Mucosa of gallbladder (tissue), 1 donor: ENCODE measurements around the gene SP7. TPM values are rescaled to one million over a fixed set of nuclear protein-coding genes. Genes with fewer than 3 reads are reported as not detected.
"Not testable (repeated sequence)": the region's sequence is repeated elsewhere in the genome, so short reads cannot be mapped to it uniquely, and the experiment has no call there.

Experiments used
- DNase-seq: peaks from one replicate; pipeline ENCODE4 v3.0.0-alpha.2; 2020; ENCODE audit warnings: low spot score
- total RNA-seq: library from RNA; stranded (reverse); gene quantifications from one replicate; pipeline ENCODE4 v1.2.1, GENCODE V29; 2021
- donor health status: DM: no; HTN: no; CAD: no.

Gene SP7
- total RNA-seq, result not detected

- no peak for DNase-seq
Observed at GRCh38 chr12:53336181-53336681, at the start of gene SP7. TSS of gene SP7 (minus strand) at chr12:53336354. CDS start at chr12:53335646, 708 bp downstream.

- no peak for DNase-seq
Observed at GRCh38 chr12:53383258-53383657, 47.1 kb upstream of the SP7 start.

DNA sequence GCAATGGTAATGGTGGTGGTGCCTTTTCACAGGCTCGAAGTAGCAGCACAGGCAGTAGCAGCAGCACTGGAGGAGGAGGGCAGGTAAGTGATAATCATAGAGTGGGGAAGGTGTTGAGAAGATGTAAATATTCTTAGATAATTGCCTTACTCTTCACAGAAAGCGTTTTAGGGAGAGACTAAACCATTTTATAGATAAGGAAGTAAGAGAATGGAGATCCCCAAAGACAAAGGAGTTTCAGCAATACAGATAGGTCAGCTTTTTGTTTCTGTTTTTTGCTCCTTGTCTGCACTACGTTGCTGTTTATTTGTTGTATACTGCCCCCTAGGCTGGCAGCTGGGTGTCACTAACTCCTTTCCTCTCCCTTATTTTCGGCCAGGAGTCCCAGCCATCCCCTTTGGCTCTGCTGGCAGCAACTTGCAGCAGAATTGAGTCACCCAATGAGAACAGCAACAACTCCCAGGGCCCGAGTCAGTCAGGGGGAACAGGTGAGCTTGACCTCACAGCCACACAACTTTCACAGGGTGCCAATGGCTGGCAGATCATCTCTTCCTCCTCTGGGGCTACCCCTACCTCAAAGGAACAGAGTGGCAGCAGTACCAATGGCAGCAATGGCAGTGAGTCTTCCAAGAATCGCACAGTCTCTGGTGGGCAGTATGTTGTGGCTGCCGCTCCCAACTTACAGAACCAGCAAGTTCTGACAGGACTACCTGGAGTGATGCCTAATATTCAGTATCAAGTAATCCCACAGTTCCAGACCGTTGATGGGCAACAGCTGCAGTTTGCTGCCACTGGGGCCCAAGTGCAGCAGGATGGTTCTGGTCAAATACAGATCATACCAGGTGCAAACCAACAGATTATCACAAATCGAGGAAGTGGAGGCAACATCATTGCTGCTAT, 45.8 kb upstream of the SP7 start:
- DNase-seq, result peak; percentile 55

GRCh38 chr12:53380794-53381730, 44.9 kb upstream of the SP7 start:
- no peak for DNase-seq

DNA sequence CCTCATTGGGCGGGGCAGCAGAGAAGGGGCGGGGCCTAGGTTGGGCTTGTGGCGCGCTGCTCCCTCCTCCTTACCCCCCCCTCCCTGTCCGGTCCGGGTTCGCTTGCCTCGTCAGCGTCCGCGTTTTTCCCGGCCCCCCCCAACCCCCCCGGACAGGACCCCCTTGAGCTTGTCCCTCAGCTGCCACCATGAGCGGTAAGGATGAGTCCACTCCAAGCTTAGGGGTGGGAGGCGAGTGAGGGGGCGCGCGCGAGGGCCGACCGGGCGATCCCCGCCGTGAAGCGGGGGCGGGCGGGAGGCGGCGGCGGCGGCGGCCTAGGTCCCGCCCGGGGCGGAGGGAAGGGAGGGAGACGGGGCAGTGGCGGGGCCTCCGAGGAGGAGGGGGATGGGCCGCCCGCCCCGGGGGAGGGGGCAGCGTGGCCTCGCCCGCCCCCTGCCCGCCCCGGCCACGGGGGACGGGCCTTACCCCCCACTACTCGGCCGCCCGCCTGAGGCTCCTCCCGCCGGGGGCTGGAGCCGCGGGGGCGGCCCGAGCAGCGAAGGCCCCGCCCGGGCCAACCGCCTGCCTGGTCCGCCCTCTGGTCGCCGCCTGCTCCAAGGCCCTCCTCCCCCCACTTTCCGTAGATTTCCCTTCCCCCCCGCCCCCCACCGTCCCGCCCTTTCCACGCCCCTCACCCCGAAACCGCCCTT, 44.1 kb upstream of the SP7 start, which contains the start of gene SP1:
TSS of gene SP1 (plus strand) at position 73 of the 690 bp plus-strand sequence. CDS start at position 189, 116 bp downstream.
- DNase-seq, result peak; percentile 91

DNA sequence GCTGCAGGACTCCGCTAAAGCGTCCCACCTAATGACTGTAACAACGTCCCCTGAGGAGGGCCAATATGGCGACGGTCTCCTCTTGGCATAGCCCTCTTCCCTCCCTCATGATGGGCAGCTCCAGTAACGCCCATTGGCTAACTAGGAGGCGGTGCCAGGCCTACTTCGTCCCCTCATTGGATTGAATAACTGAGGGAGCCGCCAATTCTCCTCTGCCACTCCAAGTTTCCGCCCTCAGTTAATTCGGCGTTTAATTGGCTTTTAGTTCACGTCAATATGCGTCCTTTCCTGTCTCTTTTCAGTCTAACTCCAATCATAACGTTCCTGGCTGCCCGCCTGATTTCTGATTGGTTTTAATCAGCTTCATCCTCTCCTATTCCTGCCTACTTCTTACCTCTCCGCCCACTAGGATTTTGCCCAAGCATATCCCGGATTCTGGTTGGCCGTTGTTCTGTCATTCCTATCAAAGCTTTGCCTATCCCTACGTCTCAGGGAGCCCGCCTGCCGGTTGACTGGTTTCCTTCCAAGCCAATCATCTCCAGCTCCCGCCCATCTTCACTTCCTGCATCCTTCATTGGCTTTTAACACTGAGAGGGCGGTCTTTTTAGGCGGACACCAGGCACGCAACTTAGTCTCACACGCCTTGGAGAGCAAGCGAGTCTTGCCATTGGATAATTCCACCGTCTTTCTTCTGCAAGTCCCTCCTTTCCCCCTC, 43.4 kb upstream of the SP7 start:
- DNase-seq, result peak; percentile 100

DNA sequence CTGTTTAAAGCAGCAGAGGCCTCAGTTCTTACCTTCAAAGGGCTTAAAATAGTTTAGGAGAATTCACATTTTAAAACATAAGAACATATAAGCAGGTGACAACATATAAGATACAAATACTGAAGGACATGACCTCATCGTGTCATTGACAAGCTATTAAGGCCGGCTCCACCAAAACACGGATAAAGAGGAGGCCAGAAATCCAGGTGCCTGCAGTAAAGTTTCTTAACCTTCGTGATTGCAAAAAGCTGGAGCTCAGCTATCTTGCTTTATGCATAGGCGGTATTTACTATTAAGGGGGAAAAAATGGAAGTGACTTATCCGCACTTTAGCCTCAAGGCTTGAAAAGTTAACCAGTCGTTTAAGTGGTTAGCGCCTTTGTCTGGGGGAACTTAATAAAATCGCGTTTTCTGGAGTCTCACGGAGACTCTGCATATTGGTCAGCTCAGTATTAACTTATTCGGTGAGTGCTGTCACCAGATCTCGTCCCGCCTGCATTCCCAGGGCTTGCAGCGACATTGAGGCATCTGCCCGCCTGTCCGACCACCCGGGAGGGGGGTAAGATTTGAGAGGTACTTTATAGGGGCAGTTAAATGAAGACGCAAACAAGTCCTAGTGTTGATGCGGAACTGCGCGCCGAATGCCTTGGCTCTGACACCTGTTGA, 42.7 kb upstream of the SP7 start:
- DNase-seq, result no peak

GRCh38 chr12:53378222-53378621, 42.1 kb upstream of the SP7 start:
- DNase-seq, result no peak

GRCh38 chr12:53376747-53377146, 40.6 kb upstream of the SP7 start:
- DNase-seq, result no peak

DNA sequence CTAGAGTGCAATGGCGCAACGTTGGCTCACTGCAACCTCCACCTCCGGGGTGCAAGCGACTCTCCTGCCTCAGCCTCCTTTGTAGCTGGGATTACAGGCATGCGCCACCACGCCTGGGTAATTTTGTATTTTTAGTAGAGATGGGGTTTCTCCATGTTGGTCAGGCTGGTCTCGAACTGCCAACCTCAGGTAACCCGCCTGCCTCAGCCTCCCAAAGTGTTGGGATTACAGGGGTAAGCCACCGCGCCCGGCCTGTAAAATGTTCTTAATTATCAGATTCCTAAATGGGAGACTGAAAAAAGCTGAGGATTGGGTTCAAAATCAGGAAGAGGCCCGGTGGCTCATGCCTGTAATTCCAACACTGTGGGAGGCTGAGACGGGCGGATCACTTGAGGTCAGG, 38.1 kb upstream of the SP7 start:
- DNase-seq, result not testable (repeated sequence)

DNA sequence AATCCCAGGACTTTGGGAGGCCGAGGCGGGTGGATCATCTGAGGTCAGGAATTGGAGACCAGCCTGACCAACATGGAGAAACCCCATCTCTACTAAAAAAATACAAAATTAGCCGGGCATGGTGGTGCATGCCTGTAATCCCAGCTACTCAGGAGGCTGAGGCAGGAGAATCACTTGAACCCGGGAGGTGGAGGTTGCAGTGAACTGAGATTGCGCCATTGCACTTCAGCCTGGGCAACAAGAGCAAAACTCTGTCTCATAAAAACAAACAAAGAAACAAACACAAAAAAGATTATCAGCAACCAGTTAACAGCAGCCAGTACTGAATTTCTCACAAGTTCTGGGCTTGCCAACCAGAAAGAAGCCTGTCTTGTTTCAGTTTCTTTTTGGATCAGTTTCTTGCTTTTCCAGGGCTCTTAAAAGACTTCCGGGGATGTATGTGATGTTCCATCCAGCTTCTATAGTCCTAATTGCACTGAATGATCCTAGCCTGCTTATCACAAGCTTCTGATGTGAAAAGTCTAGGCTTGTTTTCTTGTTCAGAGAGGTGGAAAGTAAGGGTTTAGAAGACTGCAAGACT, 37.5 kb upstream of the SP7 start:
- DNase-seq, result not testable (repeated sequence)

- DNase-seq, result no peak
Observed at GRCh38 chr12:53365245-53365904, 29.2 kb upstream of the SP7 start.

DNA sequence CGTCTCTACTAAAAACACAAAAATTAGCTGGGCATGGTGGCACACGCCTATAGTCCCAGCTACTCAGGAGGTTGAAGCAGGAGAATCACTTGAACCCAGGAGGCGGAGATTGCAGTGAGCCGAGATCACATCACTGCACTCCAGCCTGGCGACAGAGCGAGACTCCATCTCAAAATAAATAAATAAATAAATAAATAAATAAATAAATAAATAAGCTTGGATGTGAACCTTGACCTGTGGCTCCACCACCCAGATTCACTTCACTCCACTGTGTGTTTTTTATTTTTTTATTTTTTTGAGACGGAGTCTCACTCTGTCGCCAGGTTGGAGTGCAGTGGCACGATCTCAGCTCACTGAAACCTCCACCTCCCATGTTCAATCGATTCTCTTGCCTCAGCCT, 25.5 kb upstream of the SP7 start:
- DNase-seq, result not testable (repeated sequence)

DNA sequence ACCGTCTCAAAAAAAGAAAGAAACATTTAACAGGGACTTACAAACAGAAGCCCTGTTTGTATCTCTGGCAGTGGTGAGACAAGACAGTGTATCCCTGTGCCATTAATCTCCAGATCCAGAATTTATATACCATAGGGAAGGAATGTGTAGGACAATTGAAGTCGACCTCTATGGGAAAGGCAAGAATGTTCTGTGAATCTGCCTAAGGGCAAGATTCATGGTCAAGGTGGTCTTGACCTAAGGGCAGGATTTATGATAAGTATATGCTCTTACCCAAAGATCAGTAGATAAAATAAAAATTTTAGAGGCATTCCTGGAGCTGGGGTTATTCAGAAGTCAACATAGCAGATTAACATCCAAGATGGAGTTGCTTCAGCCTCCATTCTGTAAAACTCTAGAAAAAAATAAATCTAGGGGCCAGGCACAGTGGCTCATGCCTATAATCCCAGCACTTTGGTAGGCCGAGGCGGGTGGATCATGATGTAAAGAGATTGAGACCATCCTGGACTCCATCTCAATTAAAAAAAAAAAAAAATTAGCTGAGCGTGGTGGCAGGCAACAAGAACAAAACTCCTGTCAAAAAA, 22.8 kb upstream of the SP7 start:
- DNase-seq, result no peak

GRCh38 chr12:53355121-53355520, 19.0 kb upstream of the SP7 start:
- no peak for DNase-seq

DNA sequence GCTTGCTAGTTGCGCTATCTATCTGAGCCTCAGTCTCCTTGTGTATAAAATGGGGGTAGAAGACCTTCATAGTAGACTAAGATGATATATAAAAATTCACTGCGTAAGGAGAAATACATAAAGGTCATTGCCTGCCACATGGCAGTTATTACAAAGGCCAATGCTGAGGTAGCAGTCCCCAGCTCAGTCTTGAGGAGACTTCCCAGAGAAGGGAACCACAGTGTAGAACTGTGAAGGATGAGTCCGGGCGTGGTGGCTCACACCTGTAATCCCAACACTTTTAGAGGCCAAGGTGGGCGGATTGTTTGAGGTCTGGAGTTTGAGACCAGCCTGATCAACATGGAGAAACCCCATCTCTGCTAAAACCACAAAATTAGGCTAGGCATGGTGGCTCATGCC, 17.1 kb upstream of the SP7 start:
- no peak for DNase-seq

GRCh38 chr12:53352331-53353256, 16.4 kb upstream of the SP7 start:
- DNase-seq, result peak; percentile 90

DNA sequence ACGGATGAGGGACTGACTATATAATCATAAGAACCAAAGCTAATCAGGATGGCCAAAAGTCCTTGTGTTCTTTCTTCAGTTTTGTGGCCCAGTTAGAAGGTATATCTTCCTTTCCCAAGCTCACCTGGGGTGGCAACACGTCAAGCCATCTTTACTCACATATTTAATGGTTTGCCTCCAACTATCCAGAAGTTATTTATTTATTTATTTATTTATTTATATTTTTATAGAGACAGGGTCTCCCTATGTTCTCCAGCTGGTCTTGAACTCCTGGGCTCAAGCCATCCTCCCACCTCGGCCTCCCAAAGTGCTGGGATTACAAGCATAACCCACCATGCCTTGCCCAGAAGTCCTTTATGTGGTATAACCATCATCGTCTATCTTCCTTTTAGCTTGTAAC, 11.8 kb upstream of the SP7 start:
- no peak for DNase-seq
